HepG2 (cell line): ENCODE data around the gene TLE2. TPM values are rescaled to one million over a fixed set of nuclear protein-coding genes. Genes with fewer than 3 reads are reported as not detected.

Source experiments
- CHCHD3 ChIP-seq: sonication (generic); formaldehyde crosslinking; IDR thresholded peaks from 2 replicates; pipeline ENCODE4 v1.8.0; 2022; ENCODE audit warnings: mild to moderate bottlenecking, missing genetic modification reagents, moderate library complexity
- DMAP1 ChIP-seq: IDR thresholded peaks from 2 replicates; pipeline ENCODE4 v1.6.1; 2016
- JUNB ChIP-seq: sonication (generic); formaldehyde crosslinking; IDR thresholded peaks from 2 replicates; pipeline ENCODE4 v1.8.0; 2022; ENCODE audit warnings: missing genetic modification reagents, mild to moderate bottlenecking, borderline replicate concordance
- MXD1 ChIP-seq: sonication (generic); formaldehyde crosslinking; IDR thresholded peaks from 2 replicates; pipeline ENCODE4 v1.4.0; 2020; ENCODE audit warnings: mild to moderate bottlenecking, missing genetic modification reagents
- PRPF4 ChIP-seq: fragments of 200-400 bp; formaldehyde crosslinking; IDR thresholded peaks from 2 replicates; pipeline ENCODE4 v1.6.1; 2016; ENCODE audit warnings: low read length, low read depth; ENCODE audit not compliant: poor library complexity, severe bottlenecking
- PTBP1 ChIP-seq: fragments of 200-400 bp; formaldehyde crosslinking; IDR thresholded peaks from 2 replicates; pipeline ENCODE4 v1.6.1; 2018; ENCODE audit warnings: low read length, low read depth; ENCODE audit not compliant: poor library complexity, severe bottlenecking
- RFXANK ChIP-seq: IDR thresholded peaks from 2 replicates; pipeline ENCODE4 v1.6.1; 2016
- RFXAP ChIP-seq: sonication (generic); formaldehyde crosslinking; IDR thresholded peaks from 2 replicates; pipeline ENCODE4 v1.4.0; 2020; ENCODE audit warnings: missing genetic modification reagents, borderline replicate concordance
- ZEB1 ChIP-seq: IDR thresholded peaks from 2 replicates; pipeline ENCODE4 v1.6.1; 2012; ENCODE audit warnings: mild to moderate bottlenecking, low read depth, inconsistent platforms; ENCODE audit not compliant: insufficient replicate concordance
- ZNF232 ChIP-seq: sonication (generic); formaldehyde crosslinking; IDR thresholded peaks from 2 replicates; pipeline ENCODE4 v1.4.0; 2020; ENCODE audit warnings: missing genetic modification reagents, borderline replicate concordance
- ZNF44 ChIP-seq: sonication (generic); formaldehyde crosslinking; IDR thresholded peaks from 2 replicates; pipeline ENCODE4 v1.5.1; 2020; ENCODE audit warnings: mild to moderate bottlenecking, missing genetic modification reagents
- ZSCAN5A ChIP-seq: sonication (generic); formaldehyde crosslinking; IDR thresholded peaks from 2 replicates; pipeline ENCODE4 v1.8.0; 2022; ENCODE audit warnings: mild to moderate bottlenecking, missing genetic modification reagents, borderline replicate concordance
- polyA plus RNA-seq, 8 experiments: library from polyadenylated mRNA; depleted of rRNA in 3 of 8; stranded (reverse) in 7 of 8; unstranded in 1 of 8; fragments of >200 nt; fragmentation: Illumina TruSeq in 4 of 8; extraction: Trizol in 4 of 8; gene quantifications; 2 replicates each; pipeline versions ENCODE4 v1.2.1 to v1.2.3, GENCODE V29; 2011 to 2016; ENCODE audit warnings: low read depth in 4 of 8, missing spikeins in 1 of 8, mixed read lengths in 1 of 8; ENCODE audit not compliant: insufficient read depth in 1 of 8
- total RNA-seq, 5 experiments: library from RNA; depleted of rRNA; stranded (reverse); fragments of >200 nt; fragmentation: Illumina TruSeq; extraction: Trizol; gene quantifications; 2 replicates each; pipeline ENCODE4 v1.2.3, GENCODE V29; 2016; ENCODE audit warnings: low read depth in 1 of 5
- TF ChIP-seq, protein P1 (sequence below): sonication (generic); formaldehyde crosslinking; IDR thresholded peaks from 2 replicates; pipeline ENCODE4 v1.8.1; 2022; ENCODE audit warnings: mild to moderate bottlenecking, missing genetic modification reagents
- TF ChIP-seq, protein P2 (sequence below): sonication (generic); formaldehyde crosslinking; IDR thresholded peaks from 2 replicates; pipeline ENCODE4 v1.4.0; 2020; ENCODE audit warnings: low read depth, missing genetic modification reagents
- TF ChIP-seq, protein P3 (sequence below): sonication (generic); formaldehyde crosslinking; IDR thresholded peaks from 2 replicates; pipeline ENCODE4 v1.4.0; 2020; ENCODE audit warnings: mild to moderate bottlenecking, low read depth, missing genetic modification reagents

Gene TLE2
- total and polyA plus RNA-seq, 2 of the 13 experiments (the other 11 are each of a cell fraction or from before 2014, with no cell fraction given), result 0.07 to 0.81 TPM

DNA sequence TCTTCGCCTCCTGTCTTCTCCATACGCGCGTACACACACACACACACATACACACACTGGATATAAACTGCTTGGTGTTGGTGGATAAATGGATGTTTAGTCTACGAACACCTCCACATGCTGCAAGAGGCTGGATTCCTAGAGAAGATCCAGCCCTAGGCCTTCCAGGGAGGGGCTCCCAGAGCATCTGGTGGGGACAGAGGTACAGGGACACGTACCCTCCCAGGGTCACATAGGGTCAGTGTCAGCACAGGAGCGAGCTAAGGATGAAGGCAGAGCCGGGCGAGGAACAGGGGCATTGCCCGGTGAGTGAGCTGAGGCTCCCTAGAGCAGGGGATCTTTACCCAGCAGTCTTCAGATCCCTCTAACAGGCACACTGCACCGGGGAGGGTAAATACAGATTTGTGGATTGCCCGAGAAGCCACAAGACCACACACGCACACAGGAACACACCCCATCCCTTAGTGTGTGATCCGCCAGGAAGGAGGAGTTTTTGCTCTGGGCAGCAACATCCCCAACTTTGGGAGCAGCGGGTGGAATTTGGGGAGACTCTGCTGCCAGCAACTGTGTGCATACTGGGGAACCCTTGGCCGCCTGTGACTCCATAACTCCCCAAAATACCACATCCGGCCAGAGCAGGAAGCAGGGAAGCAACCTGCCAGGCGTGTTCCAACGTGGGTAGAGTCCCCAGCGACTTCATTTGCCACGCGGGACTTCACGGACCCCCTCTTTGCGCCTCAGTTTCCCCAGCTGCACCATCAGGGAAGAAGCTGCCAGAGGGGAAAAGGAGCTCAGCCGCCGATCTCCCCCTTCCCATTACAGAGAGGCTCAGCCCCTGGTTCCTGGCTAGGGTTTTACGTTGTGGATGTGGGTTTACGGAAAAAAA is 5.8 kb upstream of the TLE2 start (continued):
- TF ChIP-seq JUNB (CRISPR knock-in tag) (no peak), PTBP1 (no peak), MXD1 (CRISPR knock-in tag) (peak; percentile 43; the same call in 1 of the 2 replicates), ZNF232 (CRISPR knock-in tag) (no peak), ZNF44 (CRISPR knock-in tag) (no peak; the same call in 1 of the 2 replicates), CHCHD3 (no peak), RFXAP (CRISPR knock-in tag) (no peak), PRPF4 (no peak), DMAP1 (CRISPR knock-in tag) (no peak), ZSCAN5A (CRISPR knock-in tag) (no peak), RFXANK (CRISPR knock-in tag) (no peak), ZEB1 (no peak)
- TF ChIP-seq, protein P1, sequence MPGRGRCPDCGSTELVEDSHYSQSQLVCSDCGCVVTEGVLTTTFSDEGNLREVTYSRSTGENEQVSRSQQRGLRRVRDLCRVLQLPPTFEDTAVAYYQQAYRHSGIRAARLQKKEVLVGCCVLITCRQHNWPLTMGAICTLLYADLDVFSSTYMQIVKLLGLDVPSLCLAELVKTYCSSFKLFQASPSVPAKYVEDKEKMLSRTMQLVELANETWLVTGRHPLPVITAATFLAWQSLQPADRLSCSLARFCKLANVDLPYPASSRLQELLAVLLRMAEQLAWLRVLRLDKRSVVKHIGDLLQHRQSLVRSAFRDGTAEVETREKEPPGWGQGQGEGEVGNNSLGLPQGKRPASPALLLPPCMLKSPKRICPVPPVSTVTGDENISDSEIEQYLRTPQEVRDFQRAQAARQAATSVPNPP (CRISPR knock-in tag), result no peak
- TF ChIP-seq, protein P2, sequence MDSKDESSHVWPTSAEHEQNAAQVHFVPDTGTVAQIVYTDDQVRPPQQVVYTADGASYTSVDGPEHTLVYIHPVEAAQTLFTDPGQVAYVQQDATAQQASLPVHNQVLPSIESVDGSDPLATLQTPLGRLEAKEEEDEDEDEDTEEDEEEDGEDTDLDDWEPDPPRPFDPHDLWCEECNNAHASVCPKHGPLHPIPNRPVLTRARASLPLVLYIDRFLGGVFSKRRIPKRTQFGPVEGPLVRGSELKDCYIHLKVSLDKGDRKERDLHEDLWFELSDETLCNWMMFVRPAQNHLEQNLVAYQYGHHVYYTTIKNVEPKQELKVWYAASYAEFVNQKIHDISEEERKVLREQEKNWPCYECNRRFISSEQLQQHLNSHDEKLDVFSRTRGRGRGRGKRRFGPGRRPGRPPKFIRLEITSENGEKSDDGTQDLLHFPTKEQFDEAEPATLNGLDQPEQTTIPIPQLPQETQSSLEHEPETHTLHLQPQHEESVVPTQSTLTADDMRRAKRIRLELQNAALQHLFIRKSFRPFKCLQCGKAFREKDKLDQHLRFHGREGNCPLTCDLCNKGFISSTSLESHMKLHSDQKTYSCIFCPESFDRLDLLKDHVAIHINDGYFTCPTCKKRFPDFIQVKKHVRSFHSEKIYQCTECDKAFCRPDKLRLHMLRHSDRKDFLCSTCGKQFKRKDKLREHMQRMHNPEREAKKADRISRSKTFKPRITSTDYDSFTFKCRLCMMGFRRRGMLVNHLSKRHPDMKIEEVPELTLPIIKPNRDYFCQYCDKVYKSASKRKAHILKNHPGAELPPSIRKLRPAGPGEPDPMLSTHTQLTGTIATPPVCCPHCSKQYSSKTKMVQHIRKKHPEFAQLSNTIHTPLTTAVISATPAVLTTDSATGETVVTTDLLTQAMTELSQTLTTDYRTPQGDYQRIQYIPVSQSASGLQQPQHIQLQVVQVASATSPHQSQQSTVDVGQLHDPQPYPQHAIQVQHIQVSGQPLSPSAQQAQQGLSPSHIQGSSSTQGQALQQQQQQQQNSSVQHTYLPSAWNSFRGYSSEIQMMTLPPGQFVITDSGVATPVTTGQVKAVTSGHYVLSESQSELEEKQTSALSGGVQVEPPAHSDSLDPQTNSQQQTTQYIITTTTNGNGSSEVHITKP (CRISPR knock-in tag), result no peak
- TF ChIP-seq, protein P3, sequence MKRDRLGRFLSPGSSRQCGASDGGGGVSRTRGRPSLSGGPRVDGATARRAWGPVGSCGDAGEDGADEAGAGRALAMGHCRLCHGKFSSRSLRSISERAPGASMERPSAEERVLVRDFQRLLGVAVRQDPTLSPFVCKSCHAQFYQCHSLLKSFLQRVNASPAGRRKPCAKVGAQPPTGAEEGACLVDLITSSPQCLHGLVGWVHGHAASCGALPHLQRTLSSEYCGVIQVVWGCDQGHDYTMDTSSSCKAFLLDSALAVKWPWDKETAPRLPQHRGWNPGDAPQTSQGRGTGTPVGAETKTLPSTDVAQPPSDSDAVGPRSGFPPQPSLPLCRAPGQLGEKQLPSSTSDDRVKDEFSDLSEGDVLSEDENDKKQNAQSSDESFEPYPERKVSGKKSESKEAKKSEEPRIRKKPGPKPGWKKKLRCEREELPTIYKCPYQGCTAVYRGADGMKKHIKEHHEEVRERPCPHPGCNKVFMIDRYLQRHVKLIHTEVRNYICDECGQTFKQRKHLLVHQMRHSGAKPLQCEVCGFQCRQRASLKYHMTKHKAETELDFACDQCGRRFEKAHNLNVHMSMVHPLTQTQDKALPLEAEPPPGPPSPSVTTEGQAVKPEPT, result peak; percentile 100
